ENCODE data around the gene TLN1.
A peak's percentile ranks its signal among the peaks of the same experiment; 100 is the strongest.

The TLN1 gene

DNA sequence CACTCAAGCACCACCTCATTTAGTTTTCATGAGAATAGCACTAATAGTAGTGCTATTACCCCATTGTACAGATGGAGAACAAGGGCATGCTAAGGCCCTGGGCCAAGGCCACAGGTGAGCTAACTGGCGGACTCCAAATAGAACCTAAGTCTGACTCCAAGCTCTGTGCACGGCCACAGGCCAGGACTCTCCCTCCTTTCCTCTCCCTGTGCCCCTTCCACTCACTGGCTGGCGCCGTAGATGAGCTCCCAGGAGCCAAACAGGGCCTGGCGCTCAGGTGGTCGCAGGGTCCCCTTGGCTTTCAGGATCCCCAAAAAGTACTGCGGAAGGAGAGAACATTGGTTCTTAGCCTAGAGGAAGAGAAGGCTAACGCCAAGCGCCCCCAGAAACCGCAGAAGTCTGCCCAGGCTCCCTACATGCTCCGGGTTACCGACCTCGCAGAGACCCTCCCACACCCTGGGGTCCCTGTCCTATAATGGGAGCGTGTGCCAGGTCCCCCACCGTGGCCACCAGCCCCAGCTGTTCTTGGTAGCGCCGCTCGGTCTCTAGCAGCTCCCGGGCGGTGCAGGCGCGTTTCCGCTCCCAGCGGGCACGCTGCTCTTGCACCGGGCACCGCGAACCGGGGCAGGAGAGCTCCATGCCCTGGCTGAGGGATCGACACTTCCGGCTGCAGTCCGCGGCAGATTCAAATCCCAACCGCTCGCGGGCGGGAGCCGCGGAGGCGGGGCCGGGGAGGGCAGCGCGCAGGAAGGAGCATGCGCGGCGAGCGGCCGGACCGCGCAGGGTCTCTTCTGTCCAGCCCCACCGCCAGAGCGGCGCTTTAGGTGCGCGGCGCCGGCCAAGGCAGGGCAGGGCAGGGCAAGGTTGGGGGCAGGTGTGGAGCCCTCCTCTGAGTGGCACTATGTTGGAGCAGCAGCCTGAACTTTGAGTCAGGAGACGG lies 67.2 kb downstream of the TLN1 start, which contains the start of gene ARHGEF39:
Gene ARHGEF39, minus strand, starts transcription at position 665 of the 940 bp plus-strand sequence. Its CDS starts 26 bp downstream, at position 639.
- no peak for DNase-seq (ENCODE audit: low read depth in 2 of 2)

GRCh38 chr9:35662437-35662836 lies 69.6 kb downstream of the TLN1 start:
- no peak for DNase-seq (ENCODE audit: low read depth in 2 of 2)

GRCh38 chr9:35661756-35662350 lies 70.1 kb downstream of the TLN1 start:
- no peak for DNase-seq (ENCODE audit: low read depth in 2 of 2)

DNA sequence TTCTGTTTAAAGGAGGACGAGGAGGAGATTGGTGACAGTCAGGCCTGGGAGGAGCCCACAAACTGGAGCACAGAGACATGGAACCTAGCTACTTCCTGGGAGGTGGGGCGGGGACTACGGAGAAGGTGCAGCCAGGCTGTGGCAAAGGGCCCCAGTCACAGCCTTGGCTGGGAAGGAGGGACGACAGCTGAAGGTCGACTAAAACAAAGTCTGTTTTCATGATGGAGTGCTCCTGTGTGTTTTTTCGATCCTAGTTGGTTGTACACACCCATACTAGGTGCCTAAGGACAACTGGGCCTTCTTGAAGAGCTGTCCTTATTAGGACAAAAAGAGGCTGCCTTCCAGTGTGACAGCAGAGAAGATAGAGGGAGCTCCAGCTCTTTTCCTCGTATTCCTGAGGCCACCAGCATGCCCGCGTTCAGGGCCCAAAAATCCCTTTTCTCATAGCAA lies 71.0 kb downstream of the TLN1 start:
- no peak for DNase-seq (ENCODE audit: low read depth in 2 of 2)

DNA sequence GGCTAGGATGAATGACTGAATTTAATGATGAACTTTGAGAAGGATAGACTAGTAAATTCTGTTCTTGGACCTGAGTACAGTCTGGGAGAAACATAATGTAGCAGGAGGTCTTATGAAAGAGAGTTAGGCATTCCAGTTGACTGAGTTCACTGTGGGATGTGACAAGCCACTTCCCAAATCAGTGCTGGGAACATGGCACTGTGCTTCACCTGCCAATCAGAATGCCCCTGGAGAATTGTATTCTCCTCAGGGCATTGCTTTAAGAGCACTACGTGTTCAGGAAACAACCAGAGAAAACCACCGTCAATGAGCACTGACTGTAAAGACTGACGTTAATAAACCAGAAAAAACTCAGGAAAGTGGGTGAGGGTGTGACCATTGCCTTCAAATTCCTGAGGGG lies 72.7 kb downstream of the TLN1 start:
- DNase-seq (ENCODE audit: low read depth in 2 of 2) = no peak

GRCh38 chr9:35658968-35659220 lies 73.1 kb downstream of the TLN1 start:
- no peak for DNase-seq (ENCODE audit: low read depth in 2 of 2)

GRCh38 chr9:35658137-35658967 lies 73.6 kb downstream of the TLN1 start, which contains the start of gene CCDC107:
CCDC107 (plus strand) TSS chr9:35658292; CDS start chr9:35658380, 88 bp downstream.
- DNase-seq (ENCODE audit: low read depth in 2 of 2) = peak in 1 of 2 experiments; percentile 60

DNA sequence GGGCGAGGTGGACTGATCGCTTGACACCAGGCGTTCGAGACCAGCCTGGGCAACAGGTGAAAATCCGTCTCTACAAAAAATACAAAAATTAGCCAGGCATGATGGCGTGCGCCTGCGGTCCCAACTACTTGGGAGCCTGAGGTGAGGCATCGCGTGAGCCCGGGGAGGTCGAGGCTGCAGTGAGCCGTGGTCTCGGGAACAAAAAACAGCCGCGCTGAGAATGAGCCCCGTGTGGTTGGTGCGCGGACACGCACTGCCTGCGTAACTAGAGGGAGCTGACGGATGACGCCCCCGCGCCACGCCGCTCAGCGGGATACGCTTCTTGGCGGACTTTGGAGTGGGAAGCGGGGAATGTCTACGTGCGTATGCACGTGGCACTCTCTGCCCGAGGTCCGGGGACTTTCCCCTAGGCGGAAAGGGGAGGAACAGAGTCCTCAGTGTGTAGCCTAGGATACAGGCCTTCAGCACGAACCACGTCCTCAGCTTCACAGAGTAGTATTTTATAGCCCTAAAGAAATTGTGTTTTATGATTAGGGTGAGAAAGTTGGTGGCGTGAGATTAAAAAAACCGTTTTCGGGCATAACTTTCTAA lies 74.4 kb downstream of the TLN1 start, which contains the start of gene RMRP:
Gene RMRP, minus strand, starts transcription at position 474 of the 591 bp plus-strand sequence.
- DNase-seq (ENCODE audit: low read depth in 2 of 2) = peak; percentile 99

- no peak for DNase-seq (ENCODE audit: low read depth in 2 of 2)
Measured at GRCh38 chr9:35656831-35657545, 75.0 kb downstream of the TLN1 start.

- no peak for DNase-seq (ENCODE audit: low read depth in 2 of 2)
Measured at GRCh38 chr9:35656348-35656747, 75.6 kb downstream of the TLN1 start.

GRCh38 chr9:35653611-35654010 lies 78.4 kb downstream of the TLN1 start:
- DNase-seq (ENCODE audit: low read depth in 2 of 2) = no peak

DNA sequence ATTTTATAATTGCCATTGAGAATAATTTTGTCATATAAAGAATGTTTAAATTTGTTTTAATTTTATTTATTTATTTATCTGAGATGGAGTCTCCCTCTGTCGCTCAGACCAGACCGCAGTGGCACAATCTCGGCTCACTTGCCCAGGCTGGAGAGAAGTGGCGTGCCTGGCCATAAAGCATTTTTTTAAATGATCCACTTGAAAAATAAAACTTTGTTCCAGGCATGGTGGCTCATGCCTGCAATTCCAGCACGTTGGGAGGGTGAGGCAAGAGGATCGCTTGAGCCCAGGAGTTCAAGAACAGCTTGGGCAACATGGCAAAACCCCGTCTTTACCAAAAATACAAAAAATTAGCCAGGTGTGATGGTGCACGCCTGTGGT lies 79.2 kb downstream of the TLN1 start:
- no peak for DNase-seq (ENCODE audit: low read depth in 2 of 2)

- DNase-seq (ENCODE audit: low read depth in 2 of 2) = no peak
Measured at GRCh38 chr9:35651956-35652828, 79.8 kb downstream of the TLN1 start.

DNA sequence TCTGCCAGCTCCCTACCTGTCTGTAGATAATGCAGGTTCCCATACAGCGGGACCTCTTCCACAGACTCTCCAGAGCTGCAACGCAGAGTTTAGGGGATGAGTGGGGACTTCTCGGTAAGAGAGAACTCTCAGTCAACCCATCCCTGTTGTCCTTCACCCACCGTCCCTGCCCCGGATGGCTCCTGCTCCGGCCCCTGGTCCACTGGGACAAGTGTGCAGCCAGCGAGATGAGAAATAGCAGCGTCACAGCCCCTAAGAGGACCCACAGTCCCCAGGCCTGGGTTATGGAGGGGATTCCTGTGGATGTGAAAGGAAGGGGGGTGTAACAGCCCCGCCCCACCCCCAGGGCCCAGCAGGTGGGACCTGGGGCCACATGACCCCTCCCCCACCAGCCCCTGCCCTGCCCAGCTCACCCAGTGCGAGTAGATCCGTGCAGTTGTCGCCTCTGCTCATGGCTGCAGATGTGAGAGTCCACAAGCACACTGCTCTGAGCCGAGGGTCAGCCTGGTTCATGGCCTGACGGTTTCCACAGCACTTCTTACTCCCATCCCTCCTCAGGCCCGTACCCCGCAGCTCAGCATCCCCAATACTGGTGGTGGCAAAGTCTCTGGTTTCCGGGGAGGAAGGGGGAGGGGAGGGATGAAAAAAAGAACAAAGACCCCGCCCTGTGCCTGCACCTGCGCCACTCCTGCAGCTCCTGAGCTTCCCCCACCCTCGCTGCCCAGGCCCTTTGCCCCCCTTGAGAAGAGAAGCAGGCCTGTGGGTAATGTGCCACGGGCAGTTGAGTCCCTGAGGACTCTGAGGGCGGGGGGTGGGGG lies 81.4 kb downstream of the TLN1 start, which contains the start of gene SIT1:
Gene SIT1, minus strand, starts transcription at position 591 of the 818 bp plus-strand sequence. Its CDS starts 78 bp downstream, at position 513.
- no peak for DNase-seq (ENCODE audit: low read depth in 2 of 2)

GRCh38 chr9:35649431-35650340 lies 82.3 kb downstream of the TLN1 start:
- DNase-seq (ENCODE audit: low read depth in 2 of 2) = no peak
